Limb (tissue), 2 donors: ENCODE results near the gene MAPK1.
"Not testable (repeated sequence)": the region's sequence is repeated elsewhere in the genome, so short reads cannot be mapped to it uniquely, and the experiment has no call there.

Source experiments
- DNase-seq, 2 donors: peaks; one replicate each; pipeline ENCODE4 v3.0.0-alpha.2; 2016; ENCODE audit errors: extremely low spot score in 2 of 2

The MAPK1 gene

GRCh38 chr22:21727768-21728167 lies 139.7 kb downstream of the MAPK1 start:
- no peak for DNase-seq

GRCh38 chr22:21727159-21727558 lies 140.3 kb downstream of the MAPK1 start:
- DNase-seq, result no peak

GRCh38 chr22:21726650-21727049 lies 140.8 kb downstream of the MAPK1 start:
- DNase-seq, result no peak

GRCh38 chr22:21725956-21726649 lies 141.3 kb downstream of the MAPK1 start:
- DNase-seq, result no peak

GRCh38 chr22:21724496-21724895 lies 142.9 kb downstream of the MAPK1 start:
- DNase-seq, result not testable (repeated sequence)

GRCh38 chr22:21721195-21721852 lies 146.1 kb downstream of the MAPK1 start:
- DNase-seq, result not testable (repeated sequence)

- not testable (repeated sequence) for DNase-seq
Measured at GRCh38 chr22:21720191-21720859, 147.1 kb downstream of the MAPK1 start.

- no peak for DNase-seq
Measured at GRCh38 chr22:21719024-21719423, 148.4 kb downstream of the MAPK1 start.

- no peak for DNase-seq
Measured at GRCh38 chr22:21718499-21718898, 148.9 kb downstream of the MAPK1 start.

- not testable (repeated sequence) for DNase-seq
Measured at GRCh38 chr22:21716395-21717122, 150.9 kb downstream of the MAPK1 start.

- DNase-seq, result no peak
Measured at GRCh38 chr22:21714786-21715185, 152.7 kb downstream of the MAPK1 start.

GRCh38 chr22:21714059-21714770 lies 153.2 kb downstream of the MAPK1 start:
- no peak for DNase-seq

GRCh38 chr22:21713428-21714058 lies 153.9 kb downstream of the MAPK1 start:
- no peak for DNase-seq

GRCh38 chr22:21712751-21713427 lies 154.6 kb downstream of the MAPK1 start:
- peak; percentile 75 for DNase-seq

- DNase-seq, result no peak
Measured at GRCh38 chr22:21711851-21712250, 155.6 kb downstream of the MAPK1 start.

- DNase-seq, result no peak
Measured at GRCh38 chr22:21710156-21710555, 157.3 kb downstream of the MAPK1 start.

- no peak for DNase-seq
Measured at GRCh38 chr22:21709688-21710087, 157.8 kb downstream of the MAPK1 start.

- no peak for DNase-seq
Measured at GRCh38 chr22:21708960-21709359, 158.5 kb downstream of the MAPK1 start.

- DNase-seq, result peak in 1 of 2 donors; percentile 15
Measured at GRCh38 chr22:21707677-21708076, 159.8 kb downstream of the MAPK1 start.
